AG09309 (cell line): ENCODE results near the gene TTF2.

Experiments
- DNase-seq: peaks from one replicate; pipeline ENCODE4 v3.0.0-alpha.2; 2010; ENCODE audit warnings: low read depth
- H3K4me3 ChIP-seq: 2 replicates; pipeline ENCODE4 v1.5.1; 2011; ENCODE audit warnings: mild to moderate bottlenecking, low read depth, low read length, moderate library complexity; ENCODE audit not compliant: control insufficient read depth
- TF ChIP-seq, protein P1 (sequence below): IDR thresholded peaks from 2 replicates; pipeline ENCODE4 v1.5.1; 2011; ENCODE audit warnings: mild to moderate bottlenecking, low read depth, low read length, inconsistent platforms; ENCODE audit not compliant: insufficient read depth, control insufficient read depth; ENCODE audit errors: missing control alignments

Gene TTF2

DNA sequence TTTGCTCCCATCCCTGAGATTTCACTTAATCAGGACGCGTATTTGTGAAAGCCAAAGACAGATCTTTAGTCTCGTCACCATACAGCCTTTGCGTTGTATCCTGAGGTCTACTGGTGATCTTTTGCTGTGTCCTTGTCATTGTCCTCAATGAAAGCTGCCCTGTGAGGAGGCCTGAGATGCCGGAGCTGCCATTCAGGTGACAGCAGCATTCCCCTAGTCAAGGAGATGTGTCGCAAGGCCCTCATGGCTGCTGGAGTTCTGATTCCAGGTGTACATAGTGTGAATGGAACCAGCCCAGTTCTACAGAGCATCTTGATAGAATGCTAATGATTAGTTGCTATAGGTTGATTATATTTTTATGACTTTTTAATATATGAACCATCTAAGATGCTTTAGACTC is 24.1 kb downstream of the TTF2 start:
- no peak overlapping the region for H3K4me3 ChIP-seq
- DNase-seq, result no peak
- TF ChIP-seq, protein P1, sequence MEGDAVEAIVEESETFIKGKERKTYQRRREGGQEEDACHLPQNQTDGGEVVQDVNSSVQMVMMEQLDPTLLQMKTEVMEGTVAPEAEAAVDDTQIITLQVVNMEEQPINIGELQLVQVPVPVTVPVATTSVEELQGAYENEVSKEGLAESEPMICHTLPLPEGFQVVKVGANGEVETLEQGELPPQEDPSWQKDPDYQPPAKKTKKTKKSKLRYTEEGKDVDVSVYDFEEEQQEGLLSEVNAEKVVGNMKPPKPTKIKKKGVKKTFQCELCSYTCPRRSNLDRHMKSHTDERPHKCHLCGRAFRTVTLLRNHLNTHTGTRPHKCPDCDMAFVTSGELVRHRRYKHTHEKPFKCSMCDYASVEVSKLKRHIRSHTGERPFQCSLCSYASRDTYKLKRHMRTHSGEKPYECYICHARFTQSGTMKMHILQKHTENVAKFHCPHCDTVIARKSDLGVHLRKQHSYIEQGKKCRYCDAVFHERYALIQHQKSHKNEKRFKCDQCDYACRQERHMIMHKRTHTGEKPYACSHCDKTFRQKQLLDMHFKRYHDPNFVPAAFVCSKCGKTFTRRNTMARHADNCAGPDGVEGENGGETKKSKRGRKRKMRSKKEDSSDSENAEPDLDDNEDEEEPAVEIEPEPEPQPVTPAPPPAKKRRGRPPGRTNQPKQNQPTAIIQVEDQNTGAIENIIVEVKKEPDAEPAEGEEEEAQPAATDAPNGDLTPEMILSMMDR, result no peak

DNA sequence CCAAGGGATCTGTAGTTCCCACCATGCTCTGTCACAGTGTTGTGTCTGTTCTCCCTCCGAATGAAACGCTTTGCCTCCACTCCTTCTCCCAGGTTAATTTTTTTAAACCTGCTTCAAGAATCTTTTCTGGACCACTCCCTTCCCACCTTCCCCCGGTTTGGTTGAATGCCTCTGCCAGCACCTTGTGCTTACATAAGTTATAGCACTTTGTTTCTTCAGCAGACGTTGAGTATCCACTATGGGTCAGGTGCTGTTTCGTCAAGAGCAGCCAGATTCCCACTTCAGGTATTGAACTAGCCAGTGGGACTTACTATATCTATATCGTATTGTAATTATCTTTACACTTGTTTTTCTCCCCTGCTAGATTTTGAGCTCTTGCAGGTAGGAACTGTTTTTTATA is 27.6 kb downstream of the TTF2 start:
- TF ChIP-seq, protein P1, result no peak
- no peak for DNase-seq
- no peak overlapping the region for H3K4me3 ChIP-seq

DNA sequence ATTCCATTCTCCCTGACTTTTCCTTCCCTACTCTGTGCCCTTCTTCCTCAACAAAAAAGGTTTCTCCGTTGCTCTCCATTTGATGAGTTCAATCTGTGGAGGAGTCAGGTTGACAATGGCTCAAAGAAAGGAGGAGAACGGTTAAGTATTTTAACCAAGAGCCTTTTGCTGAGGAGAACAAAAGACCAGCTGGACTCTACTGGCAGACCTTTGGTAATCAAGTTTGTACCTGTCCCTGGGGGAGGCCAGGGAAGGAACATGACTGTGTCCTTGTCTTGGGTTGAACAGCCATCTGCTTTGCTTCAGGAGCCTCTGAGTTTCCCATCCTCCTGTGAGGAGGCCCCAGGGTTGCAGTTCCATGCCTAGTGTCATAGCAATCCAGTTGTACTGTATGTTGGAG is 29.9 kb downstream of the TTF2 start:
- H3K4me3 ChIP-seq, result no peak overlapping the region
- TF ChIP-seq, protein P1, result no peak
- no peak for DNase-seq

DNA sequence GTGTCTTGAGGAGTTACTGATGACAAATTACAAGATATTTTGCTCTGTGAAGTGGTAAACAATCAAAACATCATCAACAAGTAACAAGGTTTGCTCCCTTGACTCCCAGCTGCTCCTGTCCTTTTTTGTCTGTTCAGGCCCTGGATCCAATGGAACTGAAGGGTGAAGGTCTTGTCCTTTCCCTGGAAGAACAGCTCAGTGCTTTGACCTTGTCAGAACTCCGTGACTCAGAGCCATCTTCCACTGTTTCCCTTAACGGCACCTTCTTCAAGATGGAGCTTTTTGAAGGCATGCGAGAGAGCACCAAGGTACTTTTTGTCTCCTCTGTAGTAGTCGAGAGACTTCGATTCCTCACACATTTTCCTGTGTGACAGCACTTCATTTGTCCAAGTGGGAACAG is 32.5 kb downstream of the TTF2 start:
- H3K4me3 ChIP-seq, result no peak overlapping the region
- TF ChIP-seq, protein P1, result no peak
- no peak for DNase-seq

DNA sequence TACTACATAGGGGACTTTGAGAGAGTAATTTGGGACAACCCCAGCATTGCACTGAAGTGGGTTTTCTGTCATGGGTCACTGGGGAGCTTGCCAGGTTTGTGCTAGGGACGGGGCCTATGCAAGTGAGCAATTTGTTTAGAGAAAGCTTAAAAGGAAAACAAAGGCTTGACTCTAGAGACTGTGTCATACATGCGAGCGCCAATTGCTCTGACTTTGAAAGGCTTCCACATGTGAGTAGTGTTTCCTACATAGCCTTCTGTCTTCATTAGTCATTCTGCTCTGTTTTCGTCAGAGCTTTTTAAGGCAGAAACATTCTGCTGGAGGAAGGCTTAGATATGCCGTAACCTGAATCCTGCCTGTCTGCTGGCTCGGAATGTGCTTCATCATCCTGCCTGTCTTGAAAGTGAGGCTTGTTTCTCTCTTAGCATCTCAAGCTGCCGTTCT is 33.0 kb downstream of the TTF2 start:
- TF ChIP-seq, protein P1, result no peak
- DNase-seq, result peak; percentile 95
- H3K4me3 ChIP-seq, result no peak overlapping the region

DNA sequence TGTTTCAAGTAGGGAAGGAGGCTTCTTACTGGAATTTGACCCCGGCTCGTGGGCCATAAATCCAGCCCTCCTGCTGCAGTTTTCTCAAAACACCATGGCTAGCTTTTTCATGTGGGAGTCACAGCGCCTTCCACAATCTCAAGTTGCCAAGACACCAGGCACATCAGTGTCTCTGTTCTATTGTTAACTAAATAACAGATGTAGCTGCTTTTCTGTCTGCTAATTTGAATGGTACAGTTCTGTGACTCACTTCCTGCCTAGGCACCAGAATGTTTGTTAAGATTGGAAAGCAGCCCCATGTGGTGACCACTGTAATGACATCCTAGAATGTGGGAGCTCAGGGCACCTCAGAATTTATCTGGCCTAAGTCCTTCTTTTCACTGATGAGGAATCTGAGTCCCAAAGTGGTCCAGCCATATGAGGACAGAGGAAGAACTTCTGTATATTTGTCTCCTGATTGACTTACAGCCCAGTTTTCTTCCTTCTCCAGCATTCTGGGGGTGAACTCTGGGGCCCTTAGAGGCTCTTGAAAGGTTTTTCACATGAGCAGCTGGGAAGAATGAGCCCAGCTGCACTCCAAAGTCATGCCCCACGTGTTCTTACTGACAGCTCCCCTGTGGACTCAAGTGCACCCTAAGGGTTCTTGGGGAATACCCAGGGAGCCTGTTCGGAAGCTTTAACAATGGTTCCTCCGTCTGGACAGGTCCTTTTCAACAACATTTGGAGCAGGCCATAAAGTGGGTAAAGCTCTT is 33.9 kb downstream of the TTF2 start:
- no peak for DNase-seq
- TF ChIP-seq, protein P1, result peak; percentile 40
- H3K4me3 ChIP-seq, result no peak overlapping the region
